HepG2 (cell line): ENCODE measurements around the gene RHOC. TPM values are rescaled to one million over a fixed set of nuclear protein-coding genes. Genes with fewer than 3 reads are reported as not detected.

Experiments used
- AKNA ChIP-seq: sonication (generic); formaldehyde crosslinking; IDR thresholded peaks from 2 replicates; pipeline ENCODE4 v1.4.0; 2020; ENCODE audit warnings: missing genetic modification reagents, borderline replicate concordance
- HDAC1 ChIP-seq: sonication (generic); formaldehyde crosslinking; IDR thresholded peaks from 2 replicates; pipeline ENCODE4 v1.5.1; 2020; ENCODE audit warnings: mild to moderate bottlenecking, missing genetic modification reagents
- JARID2 ChIP-seq: sonication (generic); formaldehyde crosslinking; IDR thresholded peaks from 2 replicates; pipeline ENCODE4 v1.8.1; 2023; ENCODE audit warnings: missing genetic modification reagents, inconsistent platforms; ENCODE audit not compliant: insufficient replicate concordance
- JUNB ChIP-seq: sonication (generic); formaldehyde crosslinking; IDR thresholded peaks from 2 replicates; pipeline ENCODE4 v1.8.0; 2022; ENCODE audit warnings: missing genetic modification reagents, mild to moderate bottlenecking, borderline replicate concordance
- MED8 ChIP-seq: sonication (generic); formaldehyde crosslinking; IDR thresholded peaks from 2 replicates; pipeline ENCODE4 v1.8.1; 2023; ENCODE audit warnings: mild to moderate bottlenecking, missing genetic modification reagents; ENCODE audit not compliant: insufficient replicate concordance
- MTF2 ChIP-seq: sonication (generic); formaldehyde crosslinking; IDR thresholded peaks from 2 replicates; pipeline ENCODE4 v1.5.0; 2020; ENCODE audit warnings: missing genetic modification reagents, borderline replicate concordance
- TBX2 ChIP-seq: sonication (generic); formaldehyde crosslinking; IDR thresholded peaks from 2 replicates; pipeline ENCODE4 v1.5.0; 2020; ENCODE audit warnings: missing genetic modification reagents, mild to moderate bottlenecking, borderline replicate concordance
- ZKSCAN5 ChIP-seq: sonication (generic); formaldehyde crosslinking; IDR thresholded peaks from 2 replicates; pipeline ENCODE4 v1.5.1; 2020; ENCODE audit warnings: mild to moderate bottlenecking, missing genetic modification reagents
- ZNF329 ChIP-seq: sonication (generic); formaldehyde crosslinking; IDR thresholded peaks from 2 replicates; pipeline ENCODE4 v1.9.0; 2021; ENCODE audit warnings: low read depth, mild to moderate bottlenecking, missing genetic modification reagents
- ZNF777 ChIP-seq: sonication (generic); formaldehyde crosslinking; IDR thresholded peaks from 2 replicates; pipeline ENCODE4 v1.4.0; 2020; ENCODE audit warnings: missing genetic modification reagents
- ZNF883 ChIP-seq: sonication (generic); formaldehyde crosslinking; IDR thresholded peaks from 2 replicates; pipeline ENCODE4 v1.5.1; 2020; ENCODE audit warnings: mild to moderate bottlenecking, missing genetic modification reagents; ENCODE audit errors: not compliant biosample characterization
- ZZZ3 ChIP-seq: sonication (generic); formaldehyde crosslinking; IDR thresholded peaks from 2 replicates; pipeline ENCODE4 v1.4.0; 2020; ENCODE audit warnings: missing genetic modification reagents, mild to moderate bottlenecking, borderline replicate concordance
- polyA plus RNA-seq, 8 experiments: library from polyadenylated mRNA; depleted of rRNA in 3 of 8; stranded (reverse) in 7 of 8; unstranded in 1 of 8; fragments of >200 nt; fragmentation: Illumina TruSeq in 4 of 8; extraction: Trizol in 4 of 8; gene quantifications; 2 replicates each; pipeline versions ENCODE4 v1.2.1 to v1.2.3, GENCODE V29; 2011 to 2016; ENCODE audit warnings: low read depth in 4 of 8, missing spikeins in 1 of 8, mixed read lengths in 1 of 8; ENCODE audit not compliant: insufficient read depth in 1 of 8
- total RNA-seq, 5 experiments: library from RNA; depleted of rRNA; stranded (reverse); fragments of >200 nt; fragmentation: Illumina TruSeq; extraction: Trizol; gene quantifications; 2 replicates each; pipeline ENCODE4 v1.2.3, GENCODE V29; 2016; ENCODE audit warnings: low read depth in 1 of 5
- TF ChIP-seq, protein P1 (sequence below): sonication (generic); formaldehyde crosslinking; conservative IDR thresholded peaks from 2 replicates; pipeline ENCODE4 v1.4.0; 2020; ENCODE audit warnings: mild to moderate bottlenecking, missing genetic modification reagents, moderate library complexity
- TF ChIP-seq, protein P2 (sequence below): sonication (generic); formaldehyde crosslinking; IDR thresholded peaks from 2 replicates; pipeline ENCODE4 v1.5.1; 2020; ENCODE audit warnings: missing genetic modification reagents, mild to moderate bottlenecking, borderline replicate concordance
- TF ChIP-seq, protein P3 (sequence below), 2 experiments: sonication (generic) in 1 of 2; formaldehyde crosslinking in 1 of 2; IDR thresholded peaks; 2 replicates each; pipeline versions ENCODE4 v1.4.0 to v1.6.1; 2018 to 2020; ENCODE audit warnings: missing genetic modification reagents in 2 of 2, borderline replicate concordance in 1 of 2, low read depth in 1 of 2, mild to moderate bottlenecking in 1 of 2, missing biosample characterization in 1 of 2

The RHOC gene
- total and polyA plus RNA-seq, 2 of the 13 experiments (the other 11 are each of a cell fraction or from before 2014, with no cell fraction given), result 64.3 to 182 TPM

- TF ChIP-seq, protein P1, sequence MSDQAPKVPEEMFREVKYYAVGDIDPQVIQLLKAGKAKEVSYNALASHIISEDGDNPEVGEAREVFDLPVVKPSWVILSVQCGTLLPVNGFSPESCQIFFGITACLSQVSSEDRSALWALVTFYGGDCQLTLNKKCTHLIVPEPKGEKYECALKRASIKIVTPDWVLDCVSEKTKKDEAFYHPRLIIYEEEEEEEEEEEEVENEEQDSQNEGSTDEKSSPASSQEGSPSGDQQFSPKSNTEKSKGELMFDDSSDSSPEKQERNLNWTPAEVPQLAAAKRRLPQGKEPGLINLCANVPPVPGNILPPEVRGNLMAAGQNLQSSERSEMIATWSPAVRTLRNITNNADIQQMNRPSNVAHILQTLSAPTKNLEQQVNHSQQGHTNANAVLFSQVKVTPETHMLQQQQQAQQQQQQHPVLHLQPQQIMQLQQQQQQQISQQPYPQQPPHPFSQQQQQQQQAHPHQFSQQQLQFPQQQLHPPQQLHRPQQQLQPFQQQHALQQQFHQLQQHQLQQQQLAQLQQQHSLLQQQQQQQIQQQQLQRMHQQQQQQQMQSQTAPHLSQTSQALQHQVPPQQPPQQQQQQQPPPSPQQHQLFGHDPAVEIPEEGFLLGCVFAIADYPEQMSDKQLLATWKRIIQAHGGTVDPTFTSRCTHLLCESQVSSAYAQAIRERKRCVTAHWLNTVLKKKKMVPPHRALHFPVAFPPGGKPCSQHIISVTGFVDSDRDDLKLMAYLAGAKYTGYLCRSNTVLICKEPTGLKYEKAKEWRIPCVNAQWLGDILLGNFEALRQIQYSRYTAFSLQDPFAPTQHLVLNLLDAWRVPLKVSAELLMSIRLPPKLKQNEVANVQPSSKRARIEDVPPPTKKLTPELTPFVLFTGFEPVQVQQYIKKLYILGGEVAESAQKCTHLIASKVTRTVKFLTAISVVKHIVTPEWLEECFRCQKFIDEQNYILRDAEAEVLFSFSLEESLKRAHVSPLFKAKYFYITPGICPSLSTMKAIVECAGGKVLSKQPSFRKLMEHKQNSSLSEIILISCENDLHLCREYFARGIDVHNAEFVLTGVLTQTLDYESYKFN (CRISPR knock-in tag), result 0 out of 2 replicates have a peak, but pooled peaks have one; percentile 21
- no peak for TF ChIP-seq ZZZ3
- no peak for TF ChIP-seq AKNA (CRISPR knock-in tag)
- TF ChIP-seq, protein P2, sequence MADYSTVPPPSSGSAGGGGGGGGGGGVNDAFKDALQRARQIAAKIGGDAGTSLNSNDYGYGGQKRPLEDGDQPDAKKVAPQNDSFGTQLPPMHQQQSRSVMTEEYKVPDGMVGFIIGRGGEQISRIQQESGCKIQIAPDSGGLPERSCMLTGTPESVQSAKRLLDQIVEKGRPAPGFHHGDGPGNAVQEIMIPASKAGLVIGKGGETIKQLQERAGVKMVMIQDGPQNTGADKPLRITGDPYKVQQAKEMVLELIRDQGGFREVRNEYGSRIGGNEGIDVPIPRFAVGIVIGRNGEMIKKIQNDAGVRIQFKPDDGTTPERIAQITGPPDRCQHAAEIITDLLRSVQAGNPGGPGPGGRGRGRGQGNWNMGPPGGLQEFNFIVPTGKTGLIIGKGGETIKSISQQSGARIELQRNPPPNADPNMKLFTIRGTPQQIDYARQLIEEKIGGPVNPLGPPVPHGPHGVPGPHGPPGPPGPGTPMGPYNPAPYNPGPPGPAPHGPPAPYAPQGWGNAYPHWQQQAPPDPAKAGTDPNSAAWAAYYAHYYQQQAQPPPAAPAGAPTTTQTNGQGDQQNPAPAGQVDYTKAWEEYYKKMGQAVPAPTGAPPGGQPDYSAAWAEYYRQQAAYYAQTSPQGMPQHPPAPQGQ (CRISPR knock-in tag), result no peak
- no peak for TF ChIP-seq ZNF883
- TF ChIP-seq ZNF777 (CRISPR knock-in tag), result peak; percentile 92
- TF ChIP-seq HDAC1 (CRISPR knock-in tag), result peak; percentile 42; the same call in 1 of the 2 replicates
- TF ChIP-seq, protein P3, sequence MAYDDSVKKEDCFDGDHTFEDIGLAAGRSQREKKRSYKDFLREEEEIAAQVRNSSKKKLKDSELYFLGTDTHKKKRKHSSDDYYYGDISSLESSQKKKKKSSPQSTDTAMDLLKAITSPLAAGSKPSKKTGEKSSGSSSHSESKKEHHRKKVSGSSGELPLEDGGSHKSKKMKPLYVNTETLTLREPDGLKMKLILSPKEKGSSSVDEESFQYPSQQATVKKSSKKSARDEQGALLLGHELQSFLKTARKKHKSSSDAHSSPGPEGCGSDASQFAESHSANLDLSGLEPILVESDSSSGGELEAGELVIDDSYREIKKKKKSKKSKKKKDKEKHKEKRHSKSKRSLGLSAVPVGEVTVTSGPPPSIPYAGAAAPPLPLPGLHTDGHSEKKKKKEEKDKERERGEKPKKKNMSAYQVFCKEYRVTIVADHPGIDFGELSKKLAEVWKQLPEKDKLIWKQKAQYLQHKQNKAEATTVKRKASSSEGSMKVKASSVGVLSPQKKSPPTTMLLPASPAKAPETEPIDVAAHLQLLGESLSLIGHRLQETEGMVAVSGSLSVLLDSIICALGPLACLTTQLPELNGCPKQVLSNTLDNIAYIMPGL (CRISPR knock-in tag; IDR thresholded peaks at IDR 0.05; ENCODE audit: borderline replicate concordance in 1 of 2, low read depth in 1 of 2), result peak; percentile 95
- TF ChIP-seq MTF2, result no peak
- TF ChIP-seq ZNF329 (CRISPR knock-in tag), result 0 out of 2 replicates have a peak, but pooled peaks have one; percentile 47
- TF ChIP-seq TBX2 (CRISPR knock-in tag), result no peak
- no peak for TF ChIP-seq MED8
- no peak for TF ChIP-seq JUNB (CRISPR knock-in tag)
- no peak for TF ChIP-seq JARID2
- TF ChIP-seq ZKSCAN5, result no peak
Measured at GRCh38 chr1:112707221-112708001, 484 bp upstream of the RHOC start (continued).
